Astrocyte (in vitro differentiated cells and primary cell): ENCODE data around the gene CLSTN3. TPM values are rescaled to one million over a fixed set of nuclear protein-coding genes. Genes with fewer than 3 reads are reported as not detected.

Experiments
- DNase-seq: peaks from one replicate; pipeline ENCODE4 v3.0.0-alpha.2; 2010; ENCODE audit warnings: low read depth
- FAIRE-seq: peaks from 2 replicates; lab custom pipeline; 2011; peaks lifted over from hg19 to GRCh38; lab: Jason Lieb, UNC
- H2AFZ ChIP-seq: 2 replicates; pipeline ENCODE4 v1.6.0; 2012; ENCODE audit warnings: low read depth, low read length, inconsistent platforms
- H3K27ac ChIP-seq: 2 replicates; pipeline ENCODE4 v1.5.1; 2011; ENCODE audit warnings: low read depth, low read length, inconsistent platforms
- H3K27me3 ChIP-seq: 2 replicates; pipeline ENCODE4 v1.6.0; 2011; ENCODE audit warnings: low read length, inconsistent platforms; ENCODE audit not compliant: insufficient read depth
- H3K36me3 ChIP-seq: 2 replicates; pipeline ENCODE4 v1.5.1; 2011; ENCODE audit warnings: low read length, inconsistent platforms; ENCODE audit not compliant: insufficient read depth
- H3K4me1 ChIP-seq: 2 replicates; pipeline ENCODE4 v1.5.1; 2011; ENCODE audit warnings: low read length, inconsistent platforms; ENCODE audit not compliant: insufficient read depth
- H3K4me2 ChIP-seq: 2 replicates; pipeline ENCODE4 v1.6.0; 2012; ENCODE audit warnings: low read length, inconsistent platforms
- H3K4me3 ChIP-seq: 2 replicates; pipeline ENCODE4 v1.5.1; 2011; ENCODE audit warnings: low read depth, mild to moderate bottlenecking, low read length, inconsistent platforms; ENCODE audit not compliant: insufficient read depth
- H3K79me2 ChIP-seq: 2 replicates; pipeline ENCODE4 v1.6.0; 2012; ENCODE audit warnings: mild to moderate bottlenecking, low read length, inconsistent platforms; ENCODE audit not compliant: insufficient read depth
- H3K9ac ChIP-seq: 2 replicates; pipeline ENCODE4 v1.6.0; 2012; ENCODE audit warnings: mild to moderate bottlenecking, low read length, inconsistent platforms
- H3K9me3 ChIP-seq: 2 replicates; pipeline ENCODE4 v1.5.1; 2012; ENCODE audit warnings: low read depth, mild to moderate bottlenecking, low read length, inconsistent platforms; ENCODE audit not compliant: insufficient read depth
- H4K20me1 ChIP-seq: 2 replicates; pipeline ENCODE4 v1.6.0; 2012; ENCODE audit warnings: low read length, inconsistent platforms; ENCODE audit not compliant: insufficient read depth
- H3K27ac Mint-ChIP-seq: one replicate; pipeline ENCODE4 v1.8.0; 2021; ENCODE audit warnings: mild to moderate bottlenecking, mixed read lengths; ENCODE audit not compliant: unreplicated experiment
- H3K27me3 Mint-ChIP-seq: one replicate; pipeline ENCODE4 v1.8.0; 2021; ENCODE audit warnings: low read depth, mixed read lengths; ENCODE audit not compliant: unreplicated experiment
- H3K36me3 Mint-ChIP-seq: one replicate; pipeline ENCODE4 v1.8.0; 2021; ENCODE audit warnings: low read depth, mixed read lengths; ENCODE audit not compliant: unreplicated experiment
- H3K4me1 Mint-ChIP-seq: one replicate; pipeline ENCODE4 v1.8.0; 2021; ENCODE audit warnings: low read depth, mixed read lengths; ENCODE audit not compliant: unreplicated experiment
- H3K4me3 Mint-ChIP-seq: one replicate; pipeline ENCODE4 v1.8.0; 2021; ENCODE audit warnings: mild to moderate bottlenecking, moderate library complexity, mixed read lengths; ENCODE audit not compliant: unreplicated experiment
- H3K9me3 Mint-ChIP-seq: one replicate; pipeline ENCODE4 v1.8.0; 2021; ENCODE audit warnings: mild to moderate bottlenecking, mixed read lengths; ENCODE audit not compliant: unreplicated experiment
- CTCF ChIP-seq: IDR thresholded peaks from 2 replicates; pipeline ENCODE4 v1.5.1; 2011; ENCODE audit warnings: low read depth, mild to moderate bottlenecking, inconsistent platforms, low read length, moderate library complexity; ENCODE audit not compliant: insufficient read depth
- EZH2 ChIP-seq: IDR thresholded peaks from 2 replicates; pipeline ENCODE4 v1.6.1; 2012; ENCODE audit warnings: mild to moderate bottlenecking, low read length, inconsistent platforms; ENCODE audit not compliant: insufficient read depth
- total RNA-seq: library from RNA; stranded (reverse); gene quantifications from 2 replicates; pipeline ENCODE4 v1.2.1, GENCODE V29; 2021

The CLSTN3 gene
- total RNA-seq, 1 donor from 2014 or later: 29.6 TPM

- Histone ChIP-seq H2AFZ (peak overlapping the region; percentile 82), H3K4me1 (peaks cover 10% of the 10 kb centered on the region), H3K27ac (peak overlapping the region; percentile 65), H3K9ac (peak overlapping the region; percentile 92), H3K4me3 (peak overlapping the region; percentile 75), H3K9me3 (no peaks in the 10 kb centered on the region), H4K20me1 (peaks cover 4% of the 10 kb centered on the region), H3K79me2 (peaks cover 7% of the 10 kb centered on the region), H3K27me3 (no peaks in the 10 kb centered on the region), H3K36me3 (no peaks in the 10 kb centered on the region), H3K4me2 (peak overlapping the region; percentile 96)
- Mint-ChIP-seq H3K4me1 (peaks cover 2% of the 10 kb centered on the region), H3K27me3 (peaks cover 5% of the 10 kb centered on the region), H3K27ac (peak overlapping the region; percentile 86), H3K36me3 (peaks cover 10% of the 10 kb centered on the region), H3K4me3 (peak overlapping the region; percentile 86), H3K9me3 (peaks cover 4% of the 10 kb centered on the region)
- DNase-seq (peak; percentile 59), FAIRE-seq (no peak)
- TF ChIP-seq CTCF (no peak), EZH2 (no peak)
Observed at GRCh38 chr12:7108003-7108795, 22.0 kb upstream of the CLSTN3 start.

GRCh38 chr12:7108796-7109571 lies 21.2 kb upstream of the CLSTN3 start, which contains the start of gene C1RL:
C1RL (minus strand) TSS chr12:7109214; CDS start chr12:7109180, 34 bp downstream.
- no peaks in the 10 kb centered on the region for H3K36me3 ChIP-seq
- peak within 1 kb of the TSS; percentile 88 for H2AFZ ChIP-seq
- Mint-ChIP-seq H3K4me1 (peaks cover 2% of the 10 kb centered on the region), H3K36me3 (peaks cover 7% of the 10 kb centered on the region), H3K4me3 (peak within 1 kb of the TSS; percentile 86), H3K9me3 (peaks cover 4% of the 10 kb centered on the region), H3K27ac (peak within 1 kb of the TSS; percentile 90), H3K27me3 (peaks cover 11% of the 10 kb centered on the region)
- H3K9ac ChIP-seq: peak within 1 kb of the TSS; percentile 92
- DNase-seq (peak; percentile 65), FAIRE-seq (no peak)
- peaks cover 7% of the 10 kb centered on the region for H3K79me2 ChIP-seq
- H3K9me3 ChIP-seq: no peaks in the 10 kb centered on the region
- H3K27me3 ChIP-seq: no peaks in the 10 kb centered on the region
- peak within 1 kb of the TSS; percentile 65 for H3K27ac ChIP-seq
- H3K4me3 ChIP-seq: peak within 1 kb of the TSS; percentile 75
- TF ChIP-seq CTCF (peak; percentile 93), EZH2 (no peak)
- peak within 1 kb of the TSS; percentile 96 for H3K4me2 ChIP-seq
- peaks cover 10% of the 10 kb centered on the region for H3K4me1 ChIP-seq
- peaks cover 7% of the 10 kb centered on the region for H4K20me1 ChIP-seq
